SU-DHL-6 (cell line): Measurements from ENCODE around the gene ZNF302.
"Not testable (repeated sequence)": the region's sequence is repeated elsewhere in the genome, so short reads cannot be mapped to it uniquely, and the experiment has no call there.

Source experiments
- H2AFZ ChIP-seq: fragments of 200-600 bp; sonication (generic); 2 replicates; pipeline ENCODE4 v1.6.1; 2014; ENCODE audit warnings: low read depth, mild to moderate bottlenecking, moderate library complexity, mixed read lengths, antibody characterized with exemption, low read length; ENCODE audit not compliant: severe bottlenecking
- H3F3A ChIP-seq: fragments of 200-600 bp; shearing (Covaris generic); 2 replicates; pipeline ENCODE4 v1.6.0; 2016; ENCODE audit warnings: antibody characterized with exemption, mild to moderate bottlenecking; ENCODE audit not compliant: insufficient read depth
- H3K27ac ChIP-seq: fragments of 200-600 bp; sonication (generic); 2 replicates; pipeline ENCODE4 v1.5.1; 2016; ENCODE audit warnings: low read depth, mild to moderate bottlenecking, low read length, moderate library complexity, mixed read lengths
- H3K27me3 ChIP-seq: fragments of 200-600 bp; sonication (generic), shearing (Covaris generic); 2 replicates; pipeline ENCODE4 v1.6.0; 2014; ENCODE audit warnings: mild to moderate bottlenecking, low read length
- H3K36me3 ChIP-seq: fragments of 200-600 bp; sonication (generic); 2 replicates; pipeline ENCODE4 v1.6.1; 2014; ENCODE audit warnings: mild to moderate bottlenecking, low read length, mixed read lengths
- H3K4me2 ChIP-seq: fragments of 300-600, 200-600 bp; shearing (Covaris generic), sonication (generic); 2 replicates; pipeline ENCODE4 v1.6.0; 2014; ENCODE audit warnings: low read length, low read depth, mild to moderate bottlenecking; ENCODE audit not compliant: poor library complexity, severe bottlenecking
- H3K4me3 ChIP-seq: fragments of 200-600 bp; sonication (generic); 2 replicates; pipeline ENCODE4 v1.5.1; 2014; ENCODE audit warnings: antibody characterized with exemption, low read length, mild to moderate bottlenecking, mixed read lengths; ENCODE audit not compliant: insufficient read depth, poor library complexity, severe bottlenecking
- H3K79me2 ChIP-seq: fragments of 200-600 bp; sonication (generic); 2 replicates; pipeline ENCODE4 v1.6.1; 2014; ENCODE audit warnings: mild to moderate bottlenecking, low read length, moderate library complexity; ENCODE audit not compliant: insufficient read depth
- H3K9ac ChIP-seq: fragments of 200-600 bp; sonication (generic); 2 replicates; pipeline ENCODE4 v1.7.0; 2014; ENCODE audit warnings: mild to moderate bottlenecking, low read length
- H3K9me2 ChIP-seq: fragments of 200-600 bp; sonication (generic); replicated peaks from 2 replicates; pipeline ENCODE4 v1.6.1; 2014; ENCODE audit warnings: low read length; ENCODE audit not compliant: insufficient read depth
- H3K9me3 ChIP-seq: fragments of 200-600 bp; sonication (generic); 2 replicates; pipeline ENCODE4 v1.6.1; 2014; ENCODE audit warnings: low read length, mixed read lengths; ENCODE audit not compliant: insufficient read depth
- H4K20me1 ChIP-seq: fragments of 200-600 bp; sonication (generic); 2 replicates; pipeline ENCODE4 v1.6.1; 2014; ENCODE audit warnings: low read depth, mild to moderate bottlenecking, antibody characterized with exemption, low read length, moderate library complexity, mixed read lengths
- EZH2phosphoT487 ChIP-seq: fragments of 200-600 bp; sonication (generic), shearing (Covaris generic); conservative IDR thresholded peaks from 2 replicates; pipeline ENCODE4 v1.6.1; 2018; ENCODE audit warnings: mild to moderate bottlenecking, antibody characterized with exemption, low read length, moderate library complexity, mixed read lengths
- TF ChIP-seq, protein P1 (sequence below): fragments of 200-600 bp; sonication (generic); IDR thresholded peaks from one replicate; pipeline ENCODE4 v1.5.1; 2017; ENCODE audit warnings: antibody characterized with exemption, mild to moderate bottlenecking, low read length, moderate library complexity; ENCODE audit not compliant: insufficient read depth, poor library complexity, severe bottlenecking

ZNF302 gene

DNA sequence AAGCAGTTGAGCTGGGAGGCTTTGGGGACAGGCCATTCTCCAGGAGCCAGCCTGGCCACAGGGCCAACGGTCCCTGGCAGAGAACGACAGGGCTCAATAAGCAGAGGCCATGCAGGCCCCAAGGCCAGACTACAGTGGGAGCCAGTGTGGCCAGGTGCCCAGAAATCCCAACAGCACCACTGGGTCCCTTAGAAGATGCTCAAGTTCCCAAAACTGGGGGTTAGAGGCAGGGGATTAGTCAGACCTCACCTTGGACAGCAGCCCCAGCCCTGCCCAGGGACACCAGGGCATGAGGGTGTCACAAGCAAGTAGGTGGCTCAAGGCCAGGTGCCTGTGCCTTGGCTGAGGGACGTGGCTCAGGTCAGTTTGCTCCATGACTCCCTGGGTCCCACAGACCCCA is 13.3 kb upstream of the ZNF302 start:
- Histone ChIP-seq H3K36me3 (no peaks in the 10 kb centered on the region), H3K4me2 (no peak overlapping the region), H3F3A (no peaks in the 10 kb centered on the region), H3K27ac (no peak overlapping the region), H4K20me1 (no peaks in the 10 kb centered on the region), H3K9ac (no peak overlapping the region), H3K79me2 (no peaks in the 10 kb centered on the region), H3K4me3 (no peak overlapping the region), H3K27me3 (no peaks in the 10 kb centered on the region), H2AFZ (no peak overlapping the region), H3K9me2 (no peaks in the 10 kb centered on the region), H3K9me3 (no peaks in the 10 kb centered on the region)
- no peak for TF ChIP-seq EZH2phosphoT487
- TF ChIP-seq, protein P1, sequence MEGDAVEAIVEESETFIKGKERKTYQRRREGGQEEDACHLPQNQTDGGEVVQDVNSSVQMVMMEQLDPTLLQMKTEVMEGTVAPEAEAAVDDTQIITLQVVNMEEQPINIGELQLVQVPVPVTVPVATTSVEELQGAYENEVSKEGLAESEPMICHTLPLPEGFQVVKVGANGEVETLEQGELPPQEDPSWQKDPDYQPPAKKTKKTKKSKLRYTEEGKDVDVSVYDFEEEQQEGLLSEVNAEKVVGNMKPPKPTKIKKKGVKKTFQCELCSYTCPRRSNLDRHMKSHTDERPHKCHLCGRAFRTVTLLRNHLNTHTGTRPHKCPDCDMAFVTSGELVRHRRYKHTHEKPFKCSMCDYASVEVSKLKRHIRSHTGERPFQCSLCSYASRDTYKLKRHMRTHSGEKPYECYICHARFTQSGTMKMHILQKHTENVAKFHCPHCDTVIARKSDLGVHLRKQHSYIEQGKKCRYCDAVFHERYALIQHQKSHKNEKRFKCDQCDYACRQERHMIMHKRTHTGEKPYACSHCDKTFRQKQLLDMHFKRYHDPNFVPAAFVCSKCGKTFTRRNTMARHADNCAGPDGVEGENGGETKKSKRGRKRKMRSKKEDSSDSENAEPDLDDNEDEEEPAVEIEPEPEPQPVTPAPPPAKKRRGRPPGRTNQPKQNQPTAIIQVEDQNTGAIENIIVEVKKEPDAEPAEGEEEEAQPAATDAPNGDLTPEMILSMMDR: no peak

DNA sequence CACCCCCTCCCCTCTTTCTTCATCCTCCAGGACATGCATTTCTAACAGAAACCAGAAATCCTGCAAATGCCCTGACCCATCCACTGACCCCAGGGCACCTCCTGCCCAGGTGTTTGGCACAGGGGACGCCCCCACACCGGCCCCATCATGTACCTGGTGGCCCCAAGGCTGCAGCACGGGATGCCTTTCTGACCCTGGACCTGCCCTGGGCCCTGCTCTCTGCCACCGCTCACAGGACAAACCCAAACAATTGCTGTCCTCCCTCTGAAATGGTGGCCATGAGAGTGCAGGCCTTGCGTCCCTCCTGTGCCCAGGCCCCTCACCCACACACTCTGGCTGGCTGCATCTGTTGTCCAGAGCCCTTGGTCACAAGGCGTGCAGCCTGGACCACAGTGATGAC is 12.6 kb upstream of the ZNF302 start:
- no peaks in the 10 kb centered on the region for H4K20me1 ChIP-seq
- no peaks in the 10 kb centered on the region for H3K9me2 ChIP-seq
- H3K9ac ChIP-seq: no peak overlapping the region
- no peaks in the 10 kb centered on the region for H3K36me3 ChIP-seq
- H3K4me2 ChIP-seq: no peak overlapping the region
- H3K9me3 ChIP-seq: no peaks in the 10 kb centered on the region
- no peaks in the 10 kb centered on the region for H3F3A ChIP-seq
- no peak for TF ChIP-seq EZH2phosphoT487
- TF ChIP-seq, protein P1: no peak
- H3K27ac ChIP-seq: no peak overlapping the region
- H3K79me2 ChIP-seq: no peaks in the 10 kb centered on the region
- no peaks in the 10 kb centered on the region for H3K27me3 ChIP-seq
- H3K4me3 ChIP-seq: no peak overlapping the region
- H2AFZ ChIP-seq: no peak overlapping the region

DNA sequence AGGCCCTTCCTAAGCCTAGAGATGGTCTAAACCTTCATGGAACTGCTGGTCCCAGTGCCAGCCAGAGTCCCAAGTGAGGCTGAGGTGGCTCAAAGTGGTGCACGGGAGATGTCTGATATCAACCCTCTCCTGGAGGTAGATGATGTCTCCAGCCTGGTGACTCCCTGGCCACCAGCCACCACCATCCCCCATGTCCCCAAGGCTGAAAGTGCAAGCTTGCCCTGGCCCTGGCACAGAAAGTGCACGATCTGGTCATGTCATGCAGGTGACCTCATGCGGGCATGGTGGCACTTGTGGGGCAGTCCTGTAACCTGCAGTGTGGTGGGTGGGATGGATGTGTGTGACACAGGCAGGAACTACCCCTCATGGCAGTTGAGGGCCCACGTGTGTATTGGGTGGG is 12.2 kb upstream of the ZNF302 start:
- H3K9ac ChIP-seq, H2AFZ ChIP-seq, H3F3A ChIP-seq, H3K4me2 ChIP-seq, H3K9me2 ChIP-seq, H3K4me3 ChIP-seq, H3K36me3 ChIP-seq, H3K9me3 ChIP-seq, H3K79me2 ChIP-seq, H3K27ac ChIP-seq, H3K27me3 ChIP-seq, H4K20me1 ChIP-seq: not testable (repeated sequence)

DNA sequence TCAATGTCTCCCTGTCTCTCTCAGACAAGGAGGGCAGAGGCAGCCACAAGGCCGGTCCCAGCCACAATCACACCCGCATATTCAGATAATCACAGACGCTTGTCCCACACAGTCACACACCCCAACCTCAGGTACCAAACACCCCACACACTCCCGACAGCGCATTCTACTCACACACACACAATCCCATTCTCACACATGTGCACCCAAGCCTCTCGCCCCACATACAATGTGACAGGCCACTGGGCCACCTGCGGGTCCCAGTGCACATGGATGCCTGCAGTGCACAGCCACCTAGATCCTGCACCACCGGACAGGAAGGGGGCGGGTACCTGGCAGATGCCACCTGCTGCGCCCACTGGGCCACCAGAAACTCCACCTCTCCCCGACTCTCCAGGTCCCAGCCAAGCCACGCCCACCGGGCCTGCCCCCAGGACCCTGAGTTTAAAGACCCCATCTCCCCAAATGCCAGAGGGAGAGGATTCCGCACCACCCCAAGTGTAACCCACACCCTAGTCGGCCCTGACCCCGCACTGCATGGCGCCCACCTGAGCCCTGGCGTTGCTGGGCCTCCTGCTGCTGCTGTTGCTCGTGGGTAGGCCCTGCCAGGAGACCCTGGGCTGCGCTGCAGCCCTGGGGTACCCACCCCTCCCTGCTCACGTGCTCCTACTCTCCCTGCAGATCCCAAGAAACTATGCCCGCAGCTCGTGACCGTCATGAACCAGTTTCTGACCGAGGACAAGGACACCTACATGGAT is 11.1 kb upstream of the ZNF302 start:
- H3K9me2 ChIP-seq: no peaks in the 10 kb centered on the region
- H3K4me3 ChIP-seq: no peak overlapping the region
- no peak overlapping the region for H3K27ac ChIP-seq
- H3F3A ChIP-seq: no peaks in the 10 kb centered on the region
- no peaks in the 10 kb centered on the region for H3K27me3 ChIP-seq
- no peak overlapping the region for H3K4me2 ChIP-seq
- no peaks in the 10 kb centered on the region for H3K9me3 ChIP-seq
- no peak for TF ChIP-seq EZH2phosphoT487
- TF ChIP-seq, protein P1: no peak
- no peak overlapping the region for H3K9ac ChIP-seq
- no peaks in the 10 kb centered on the region for H3K36me3 ChIP-seq
- H2AFZ ChIP-seq: no peak overlapping the region
- H3K79me2 ChIP-seq: no peaks in the 10 kb centered on the region
- H4K20me1 ChIP-seq: no peaks in the 10 kb centered on the region
